SH-SY5Y (cell line): ENCODE data around the gene GPR63.

ENCODE experiments used
- GATA2 ChIP-seq: IDR thresholded peaks from 2 replicates; pipeline ENCODE4 v1.6.1; 2011; ENCODE audit warnings: mild to moderate bottlenecking, low read depth, low read length
- GATA3 ChIP-seq: IDR thresholded peaks from 2 replicates; pipeline ENCODE4 v1.6.1; 2011; ENCODE audit warnings: low read depth, mild to moderate bottlenecking, low read length, moderate library complexity

Gene GPR63, protein sequence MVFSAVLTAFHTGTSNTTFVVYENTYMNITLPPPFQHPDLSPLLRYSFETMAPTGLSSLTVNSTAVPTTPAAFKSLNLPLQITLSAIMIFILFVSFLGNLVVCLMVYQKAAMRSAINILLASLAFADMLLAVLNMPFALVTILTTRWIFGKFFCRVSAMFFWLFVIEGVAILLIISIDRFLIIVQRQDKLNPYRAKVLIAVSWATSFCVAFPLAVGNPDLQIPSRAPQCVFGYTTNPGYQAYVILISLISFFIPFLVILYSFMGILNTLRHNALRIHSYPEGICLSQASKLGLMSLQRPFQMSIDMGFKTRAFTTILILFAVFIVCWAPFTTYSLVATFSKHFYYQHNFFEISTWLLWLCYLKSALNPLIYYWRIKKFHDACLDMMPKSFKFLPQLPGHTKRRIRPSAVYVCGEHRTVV

DNA sequence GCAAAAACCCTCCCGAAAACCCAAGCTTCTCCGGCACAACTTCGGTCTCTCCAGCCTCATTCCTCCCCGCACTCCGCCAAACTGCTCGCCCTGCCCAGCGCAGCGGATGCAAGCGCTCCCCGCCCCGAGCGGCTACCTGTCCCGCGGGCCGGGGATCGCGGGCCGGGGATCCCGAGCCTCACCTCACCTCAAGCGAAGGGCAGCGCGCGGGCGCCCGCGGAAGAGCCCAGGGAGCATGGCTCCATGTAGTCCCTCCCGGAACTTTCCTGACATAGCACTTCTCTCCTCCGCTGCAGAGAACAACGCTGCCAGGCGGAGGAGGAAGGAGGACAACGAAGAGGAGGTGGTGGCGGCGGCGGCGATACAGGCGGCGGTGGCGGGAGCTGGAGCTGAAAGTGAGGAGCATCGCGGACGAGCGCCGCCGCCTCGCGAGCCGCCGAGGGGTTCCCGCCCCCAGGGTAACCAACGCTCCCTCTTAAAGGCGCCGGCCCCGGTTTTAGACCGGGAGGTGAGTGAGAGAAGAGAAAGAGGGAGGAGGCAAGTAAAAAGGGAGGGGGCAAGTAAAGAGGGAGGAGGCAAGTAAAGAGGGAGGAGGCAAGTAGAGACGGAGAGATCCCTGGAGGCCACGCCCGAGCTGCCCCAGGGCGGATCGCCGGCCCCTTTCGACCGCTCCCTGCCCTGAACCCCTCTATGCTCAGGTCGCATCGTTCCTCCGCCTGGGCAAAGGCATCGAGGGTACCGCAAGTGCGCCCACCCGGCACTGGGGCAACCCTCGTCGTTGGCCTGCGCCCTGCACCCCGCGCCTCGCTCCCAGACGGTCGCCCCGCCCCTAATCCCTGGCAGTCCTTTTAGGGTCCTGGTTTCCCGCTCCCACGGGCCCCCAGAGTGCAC, at the start of gene GPR63:
Gene GPR63, minus strand, starts transcription at position 397 of the 891 bp plus-strand sequence. CDS start 37,746 bp downstream, outside the sequence.
- TF ChIP-seq GATA2 (no peak), GATA3 (no peak)

GRCh38 chr6:96886519-96886918, 49.2 kb upstream of the GPR63 start:
- no peak for TF ChIP-seq GATA2
- no peak for TF ChIP-seq GATA3

DNA sequence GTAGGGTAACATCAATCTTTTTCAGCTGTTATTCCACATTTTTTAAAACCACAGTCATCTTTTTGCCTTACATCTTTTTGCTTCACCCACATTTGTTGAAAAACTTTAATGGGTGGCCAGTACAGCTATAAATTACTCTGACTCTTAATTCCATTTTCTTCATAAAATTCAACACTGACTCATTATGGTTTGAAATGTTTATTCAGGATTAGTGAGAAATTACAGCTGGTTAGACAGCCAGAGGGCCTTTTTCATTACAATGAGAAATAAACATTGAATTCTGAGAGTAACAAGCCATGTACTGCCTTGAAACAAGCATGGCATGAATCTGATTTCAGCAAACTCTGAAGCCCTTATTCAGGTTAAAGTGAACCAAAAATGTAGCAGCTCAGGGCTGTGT, 40.9 kb upstream of the GPR63 start:
- no peak for TF ChIP-seq GATA3
- no peak for TF ChIP-seq GATA2

DNA sequence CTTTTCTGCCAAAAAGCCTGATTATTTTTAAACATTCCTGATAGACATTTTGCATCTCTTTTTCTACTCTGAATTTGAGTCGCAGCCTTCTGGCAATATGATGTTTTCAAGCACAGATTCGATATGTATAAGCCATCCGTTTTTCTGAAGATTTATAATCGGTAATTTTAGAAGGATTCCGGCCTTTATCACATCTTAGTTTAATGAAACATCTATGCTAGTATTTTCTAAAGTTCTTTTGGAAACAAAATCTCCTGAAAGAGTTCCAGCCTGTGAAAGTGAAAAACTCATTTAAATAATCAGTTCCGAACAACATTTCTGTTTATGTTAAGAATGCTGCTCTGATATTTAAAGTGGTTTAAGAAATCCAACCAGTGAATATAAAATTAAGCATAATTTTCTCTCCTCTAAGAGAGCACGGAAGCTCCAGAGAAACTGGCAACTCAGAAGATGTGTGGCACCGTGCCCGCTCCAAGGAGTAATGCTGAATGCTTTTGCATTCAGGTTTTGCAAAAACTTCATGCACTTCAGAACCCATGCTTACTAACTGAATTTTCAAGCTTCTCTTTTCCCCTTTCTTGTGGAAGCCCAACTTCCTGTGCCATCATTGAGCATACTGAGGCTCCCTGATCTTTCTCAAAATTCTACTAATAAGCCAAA, 39.7 kb upstream of the GPR63 start:
- TF ChIP-seq GATA2 (no peak), GATA3 (no peak)

DNA sequence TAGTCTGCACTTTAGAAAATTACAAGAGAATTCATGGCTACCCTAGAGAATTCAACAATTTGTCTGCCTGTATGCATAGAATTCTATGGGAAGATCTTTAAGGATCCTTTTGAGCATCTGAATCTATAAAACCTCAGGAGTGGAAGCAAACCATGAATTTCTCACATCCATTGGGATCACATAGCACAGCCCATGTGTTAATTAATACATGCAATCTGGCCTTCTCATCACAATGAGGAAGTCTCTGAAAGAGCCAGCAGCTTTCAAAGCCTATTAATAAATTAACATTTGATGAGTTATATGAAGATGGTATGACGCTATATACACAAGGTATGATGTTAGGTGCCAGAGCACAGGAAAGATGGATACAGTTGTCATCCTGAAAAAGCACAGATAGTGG, 35.7 kb upstream of the GPR63 start:
- TF ChIP-seq GATA3 (no peak), GATA2 (no peak)

DNA sequence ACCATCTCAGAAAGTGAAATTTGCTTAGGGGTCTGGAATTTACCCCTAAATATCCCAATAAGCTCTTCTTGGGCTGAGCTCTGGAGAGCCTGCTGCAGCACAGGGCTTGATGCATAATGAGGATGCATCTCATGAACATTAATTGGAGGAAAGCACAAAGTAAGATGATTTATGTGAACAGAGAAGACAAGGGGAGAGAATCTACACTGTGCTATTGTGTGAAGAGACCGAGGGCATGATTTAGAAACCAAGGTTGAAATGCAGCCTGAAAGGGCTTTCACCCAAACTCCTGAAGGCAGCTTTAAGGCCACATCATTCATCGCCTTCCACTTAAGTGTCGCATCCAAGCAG, 27.8 kb upstream of the GPR63 start:
- TF ChIP-seq GATA2 (no peak), GATA3 (no peak)

DNA sequence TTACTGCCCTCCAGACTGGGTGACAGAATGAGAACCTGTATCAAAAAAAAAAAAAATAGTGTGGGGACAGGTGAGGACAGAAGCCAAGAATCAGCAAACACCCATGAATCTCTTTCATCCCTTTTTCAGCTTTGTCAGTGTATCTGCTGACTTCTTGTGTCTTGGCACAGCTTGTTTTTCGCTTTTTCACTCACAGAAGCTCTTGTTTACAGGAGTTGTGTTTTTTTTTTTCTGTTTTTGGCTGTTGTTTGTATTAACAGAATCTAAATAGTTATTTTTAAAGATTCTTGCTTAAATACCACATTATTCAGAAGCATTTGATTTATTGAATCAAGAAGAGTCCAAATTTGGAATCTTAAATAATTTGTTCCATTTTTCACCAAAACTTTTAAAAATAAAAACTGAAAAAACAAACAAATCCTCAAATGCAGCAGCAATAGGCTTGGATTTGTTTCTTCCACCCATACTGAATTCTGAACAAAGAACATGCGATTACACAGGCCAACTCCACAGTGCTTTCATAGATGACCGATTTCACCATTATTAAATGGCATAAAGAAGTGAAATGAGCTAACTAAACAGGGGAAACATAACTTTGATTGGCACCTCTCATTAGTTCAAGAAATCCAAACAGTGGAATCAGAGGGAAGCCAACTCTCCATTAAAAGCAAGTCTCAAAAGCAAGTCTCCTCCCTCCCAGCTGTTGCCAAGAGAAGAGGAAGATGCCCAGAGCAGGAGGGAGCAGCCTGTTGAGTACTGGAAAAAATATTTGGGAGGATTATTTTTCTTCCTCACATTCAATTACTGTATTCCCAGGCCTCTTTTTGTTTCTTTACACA, 27.2 kb upstream of the GPR63 start:
- TF ChIP-seq GATA2 (no peak), GATA3 (no peak)

GRCh38 chr6:96862560-96862959, 25.3 kb upstream of the GPR63 start:
- TF ChIP-seq GATA3 (no peak), GATA2 (no peak)

- no peak for TF ChIP-seq GATA2
- TF ChIP-seq GATA3, result no peak
Measured at GRCh38 chr6:96861588-96861987, 24.3 kb upstream of the GPR63 start.

DNA sequence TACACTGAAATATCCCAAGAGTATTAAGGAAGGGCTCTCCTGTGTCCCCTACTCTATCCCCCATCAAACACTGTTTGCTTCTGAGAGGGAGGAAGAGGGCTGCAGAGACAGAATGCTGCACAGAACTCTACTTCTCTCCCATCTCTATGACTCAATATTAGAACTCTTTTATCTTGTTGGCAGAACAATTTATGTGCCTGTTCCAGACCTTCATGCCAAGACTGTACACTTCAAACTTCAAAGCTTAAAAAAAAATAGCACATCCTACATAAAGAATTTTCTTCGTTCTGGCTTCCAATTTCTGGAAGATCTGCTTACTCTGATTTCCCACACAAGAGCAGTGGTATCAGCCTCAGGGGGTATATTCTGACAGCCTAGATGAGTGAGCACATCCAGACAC, 19.6 kb upstream of the GPR63 start:
- TF ChIP-seq GATA3, result no peak
- TF ChIP-seq GATA2, result no peak

DNA sequence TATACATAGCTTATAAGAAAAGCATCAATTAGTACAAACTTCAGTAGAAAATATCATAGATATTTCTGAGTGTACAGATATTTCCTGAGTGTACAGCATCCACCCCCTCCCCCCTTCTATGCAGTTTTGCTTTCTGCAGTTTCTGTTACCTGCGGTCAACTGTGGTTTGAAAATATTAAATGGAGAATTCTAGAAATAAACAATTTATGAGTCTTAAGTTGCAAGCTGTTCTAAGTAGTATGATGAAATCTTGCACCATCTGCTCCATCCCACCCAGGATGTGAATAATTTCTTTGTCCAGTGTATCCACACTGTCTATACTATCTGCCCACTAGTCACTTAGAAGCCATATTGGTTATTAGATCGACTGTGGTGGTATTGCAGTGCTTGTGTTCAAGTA, 15.8 kb upstream of the GPR63 start:
- no peak for TF ChIP-seq GATA3
- TF ChIP-seq GATA2, result no peak

DNA sequence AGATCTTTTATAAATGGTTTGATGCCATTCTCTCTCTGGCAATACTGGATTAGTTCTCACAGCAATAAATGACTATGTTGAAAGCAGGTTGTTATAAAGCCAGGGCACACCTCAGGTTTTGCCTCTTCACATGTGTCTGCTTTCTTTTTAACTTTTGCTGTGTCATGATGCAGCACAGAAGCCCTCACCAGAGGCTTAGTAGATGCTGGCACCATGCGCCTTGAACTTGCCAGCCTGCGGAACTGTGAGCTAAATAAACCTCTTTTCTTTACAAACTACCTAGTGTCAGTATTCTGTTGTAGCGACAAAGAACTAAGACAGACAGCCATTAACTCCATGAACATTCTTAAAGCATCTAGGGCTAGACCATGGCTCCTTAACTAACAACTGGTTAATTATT, 15.3 kb upstream of the GPR63 start:
- no peak for TF ChIP-seq GATA2
- no peak for TF ChIP-seq GATA3

DNA sequence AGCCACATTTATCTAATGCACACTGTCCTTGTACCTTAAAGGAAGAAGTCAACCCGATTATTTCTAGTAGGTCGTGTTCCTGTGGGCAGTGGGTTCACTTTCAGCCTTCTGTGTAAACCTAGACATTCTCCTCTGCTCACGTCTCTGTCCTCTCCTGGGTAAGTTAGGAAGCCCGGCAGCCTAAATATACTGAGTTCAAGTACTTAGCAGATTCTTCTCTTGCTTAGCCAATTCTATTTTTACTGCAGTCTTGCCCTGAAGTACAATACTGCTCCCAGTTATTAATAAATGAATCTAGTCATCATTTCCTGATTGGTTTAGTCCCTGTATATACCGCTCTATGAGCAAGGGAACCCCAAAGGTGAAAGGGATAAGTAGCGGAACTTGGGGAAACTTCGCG, 14.6 kb upstream of the GPR63 start:
- TF ChIP-seq GATA3, result no peak
- TF ChIP-seq GATA2, result no peak

DNA sequence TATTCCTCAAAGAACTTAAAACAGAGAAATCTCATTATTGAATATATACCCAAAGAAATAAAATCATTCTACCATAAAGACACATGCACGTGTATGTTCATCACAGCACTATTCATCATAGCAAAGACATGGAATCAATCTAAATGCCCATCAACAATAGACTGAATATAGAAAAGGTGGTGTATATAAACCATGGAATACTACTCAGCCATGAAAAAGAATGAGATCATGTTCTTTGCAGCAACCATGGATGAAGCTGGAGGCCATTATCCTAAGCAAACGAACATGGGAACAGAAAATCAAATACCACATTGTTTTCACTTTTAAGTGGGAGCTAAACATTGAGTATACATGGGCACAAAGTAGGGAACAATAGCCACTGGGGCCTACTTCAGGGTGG, 12.3 kb upstream of the GPR63 start:
- TF ChIP-seq GATA2 (no peak), GATA3 (no peak)
